ENCODE measurements around the gene RPS23. TPM values are rescaled to one million over a fixed set of nuclear protein-coding genes. Genes with fewer than 3 reads are reported as not detected.

The RPS23 gene
- total and polyA plus RNA-seq, 5 donors from 2014 or later: 2,211 to 3,406 (median 2,715) TPM

DNA sequence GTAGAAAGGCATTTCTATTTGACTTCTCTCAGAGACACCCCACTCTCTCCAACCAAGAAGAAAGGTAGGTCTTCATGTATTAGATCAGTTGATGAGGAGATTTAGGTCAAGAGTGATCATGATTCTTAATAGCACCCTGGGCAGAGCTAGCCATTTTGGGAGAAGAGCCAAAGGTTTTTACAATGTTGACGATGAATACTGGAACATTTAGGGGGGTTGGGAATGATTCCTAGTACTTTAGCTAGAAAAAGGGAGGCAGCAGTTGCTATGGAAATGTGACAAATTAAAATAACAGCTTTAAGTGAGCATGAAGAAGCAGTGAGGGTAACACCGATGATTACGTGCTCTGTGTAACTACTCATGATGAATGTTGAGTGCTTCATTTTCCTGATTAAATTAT, 9.5 kb upstream of the RPS23 start:
- no peak overlapping the region for H3K4me3 ChIP-seq (ENCODE audit: low read depth, low read length)
- H3K4me1 ChIP-seq (ENCODE audit: control insufficient read depth, insufficient read depth, low read length, poor library complexity, severe bottlenecking): no peaks in the 10 kb centered on the region
- no peak overlapping the region for H3K27ac ChIP-seq (ENCODE audit: insufficient read depth, low read length, poor library complexity, severe bottlenecking)
- Mint-ChIP-seq H3K9me3 (no peaks in the 10 kb centered on the region), H3K4me3 (no peak overlapping the region), H3K27me3 (no peaks in the 10 kb centered on the region), H3K27ac (no peak overlapping the region), H3K36me3 (peaks cover 7% of the 10 kb centered on the region), H3K4me1 (peaks cover 0 to 2% (median under 1%) of the 10 kb centered on the region in 4 donors)
- H3K9me3 ChIP-seq (ENCODE audit: control insufficient read depth in 2 of 2, low read length in 2 of 2): no peaks in the 10 kb centered on the region
- ATAC-seq (ENCODE audit: low read depth in 2 of 2) (no peak), DNase-seq (no peak)
- no peaks in the 10 kb centered on the region for H3K36me3 ChIP-seq (ENCODE audit: control insufficient read depth, insufficient read depth, low read length)
- H3K27me3 ChIP-seq (ENCODE audit: control insufficient read depth, insufficient read depth, low read length): no peaks in the 10 kb centered on the region

DNA sequence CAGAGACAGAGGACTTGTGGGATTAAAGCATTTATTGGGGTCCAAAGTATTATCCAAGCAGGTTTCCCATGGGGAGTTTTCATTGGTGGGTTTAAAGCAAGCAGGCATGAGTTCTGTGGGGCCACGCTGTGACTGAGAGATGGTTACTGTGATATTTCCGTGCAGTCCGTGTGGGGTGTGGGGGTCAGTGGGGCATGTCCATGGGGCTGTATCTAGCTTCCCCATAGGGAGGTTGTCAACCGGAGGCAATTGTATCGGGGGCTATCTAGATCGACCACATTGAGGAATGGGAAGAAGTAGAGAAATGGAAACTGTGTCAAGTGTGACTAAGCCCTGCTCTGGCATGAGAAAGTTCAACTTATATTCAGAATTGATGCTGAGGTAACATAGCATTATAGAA, 7.1 kb upstream of the RPS23 start:
- Mint-ChIP-seq H3K4me3 (no peak overlapping the region), H3K4me1 (peaks cover 0 to 10% (median 3%) of the 10 kb centered on the region in 4 donors), H3K9me3 (no peaks in the 10 kb centered on the region), H3K27me3 (no peaks in the 10 kb centered on the region), H3K36me3 (peaks cover 7% of the 10 kb centered on the region), H3K27ac (no peak overlapping the region)
- Histone ChIP-seq H3K4me1 (ENCODE audit: control insufficient read depth, insufficient read depth, low read length, poor library complexity, severe bottlenecking) (no peaks in the 10 kb centered on the region), H3K27me3 (ENCODE audit: control insufficient read depth, insufficient read depth, low read length) (no peaks in the 10 kb centered on the region), H3K4me3 (ENCODE audit: low read depth, low read length) (no peak overlapping the region), H3K36me3 (ENCODE audit: control insufficient read depth, insufficient read depth, low read length) (no peaks in the 10 kb centered on the region), H3K27ac (ENCODE audit: insufficient read depth, low read length, poor library complexity, severe bottlenecking) (no peak overlapping the region), H3K9me3 (ENCODE audit: control insufficient read depth in 2 of 2, low read length in 2 of 2) (no peaks in the 10 kb centered on the region)
- DNase-seq (no peak), ATAC-seq (ENCODE audit: low read depth in 2 of 2) (no peak)

DNA sequence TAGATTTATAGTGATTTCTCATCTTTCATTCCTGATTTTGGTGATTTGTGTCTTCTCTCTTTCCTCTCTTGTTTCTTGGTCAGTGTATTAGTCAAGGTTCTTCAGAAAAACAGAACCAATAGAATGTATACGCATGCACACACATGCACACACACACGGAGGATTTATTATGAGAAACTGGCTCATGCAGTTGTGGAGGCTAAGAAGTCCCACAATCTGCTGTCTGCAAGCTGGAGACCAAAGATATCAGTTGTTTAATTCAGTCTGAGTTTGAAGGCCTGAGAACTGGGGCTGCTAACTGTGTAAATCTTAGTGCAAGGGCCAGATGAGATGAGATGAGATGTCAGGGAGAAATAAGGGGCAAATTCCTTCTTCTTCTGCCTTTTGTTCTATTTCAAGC, 5.7 kb upstream of the RPS23 start:
- no peak overlapping the region for H3K4me3 ChIP-seq (ENCODE audit: low read depth, low read length)
- no peaks in the 10 kb centered on the region for H3K27me3 Mint-ChIP-seq
- H3K27ac ChIP-seq (ENCODE audit: insufficient read depth, low read length, poor library complexity, severe bottlenecking): no peak overlapping the region
- peaks cover 0 to 16% (median 5%) of the 10 kb centered on the region in 4 donors for H3K4me1 Mint-ChIP-seq
- H3K4me1 ChIP-seq (ENCODE audit: control insufficient read depth, insufficient read depth, low read length, poor library complexity, severe bottlenecking): peaks cover 5% of the 10 kb centered on the region
- H3K36me3 ChIP-seq (ENCODE audit: control insufficient read depth, insufficient read depth, low read length): no peaks in the 10 kb centered on the region
- no peak for ATAC-seq (ENCODE audit: low read depth in 2 of 2)
- peaks cover 7% of the 10 kb centered on the region for H3K36me3 Mint-ChIP-seq
- H3K9me3 ChIP-seq (ENCODE audit: control insufficient read depth in 2 of 2, low read length in 2 of 2): no peaks in the 10 kb centered on the region
- no peak overlapping the region for H3K4me3 Mint-ChIP-seq
- no peaks in the 10 kb centered on the region for H3K27me3 ChIP-seq (ENCODE audit: control insufficient read depth, insufficient read depth, low read length)
- H3K27ac Mint-ChIP-seq: no peak overlapping the region
- no peak for DNase-seq
- no peaks in the 10 kb centered on the region for H3K9me3 Mint-ChIP-seq

DNA sequence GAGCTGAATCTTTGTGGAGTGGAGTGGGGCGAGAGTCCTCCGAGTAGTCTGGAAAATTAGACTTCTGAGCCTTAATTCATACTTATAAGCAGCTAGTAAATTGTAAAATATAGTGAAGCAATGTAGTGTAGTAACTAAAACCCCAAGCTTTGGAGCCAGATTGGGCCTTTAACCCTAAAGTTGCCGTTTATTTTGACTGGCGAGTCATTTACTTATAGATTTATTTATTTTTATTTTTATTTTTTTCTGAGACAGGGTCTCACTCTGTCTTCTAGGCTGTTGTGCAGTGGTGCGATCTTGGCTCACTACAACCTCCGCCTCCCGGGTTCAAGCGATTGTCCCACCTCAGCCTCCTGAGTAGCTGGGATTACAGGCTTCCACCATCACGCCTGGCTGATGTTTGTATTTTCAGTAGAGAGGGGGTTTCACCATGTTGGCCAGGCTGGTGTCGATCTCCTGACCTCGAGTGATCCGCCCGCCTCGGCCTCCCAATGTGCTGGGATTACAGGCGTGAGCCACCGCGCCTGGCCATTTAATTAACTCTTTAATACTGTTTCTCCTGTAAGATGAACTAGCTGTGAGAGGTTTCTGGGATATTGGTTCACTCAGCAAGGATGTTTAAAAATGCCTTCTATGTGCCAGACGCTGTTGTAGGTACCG, 687 bp upstream of the RPS23 start:
- H3K9me3 Mint-ChIP-seq: no peaks in the 10 kb centered on the region
- H3K36me3 ChIP-seq (ENCODE audit: control insufficient read depth, insufficient read depth, low read length): peaks cover 21% of the 10 kb centered on the region
- DNase-seq (no peak), ATAC-seq (ENCODE audit: low read depth in 2 of 2) (no peak)
- H3K4me3 Mint-ChIP-seq: peak overlapping the region; percentile 91 to 100 (median 94)
- H3K4me1 ChIP-seq (ENCODE audit: control insufficient read depth, insufficient read depth, low read length, poor library complexity, severe bottlenecking): peaks cover 30% of the 10 kb centered on the region
- peak overlapping the region; percentile 92 for H3K4me3 ChIP-seq (ENCODE audit: low read depth, low read length)
- H3K27me3 Mint-ChIP-seq: no peaks in the 10 kb centered on the region
- no peaks in the 10 kb centered on the region for H3K9me3 ChIP-seq (ENCODE audit: control insufficient read depth in 2 of 2, low read length in 2 of 2)
- no peaks in the 10 kb centered on the region for H3K27me3 ChIP-seq (ENCODE audit: control insufficient read depth, insufficient read depth, low read length)
- peak overlapping the region; percentile 74 for H3K27ac ChIP-seq (ENCODE audit: insufficient read depth, low read length, poor library complexity, severe bottlenecking)
- peaks cover 14 to 45% (median 25%) of the 10 kb centered on the region in 4 donors for H3K4me1 Mint-ChIP-seq
- H3K27ac Mint-ChIP-seq: peak overlapping the region; percentile 97 to 100 (median 98)
- peaks cover 18% of the 10 kb centered on the region for H3K36me3 Mint-ChIP-seq

DNA sequence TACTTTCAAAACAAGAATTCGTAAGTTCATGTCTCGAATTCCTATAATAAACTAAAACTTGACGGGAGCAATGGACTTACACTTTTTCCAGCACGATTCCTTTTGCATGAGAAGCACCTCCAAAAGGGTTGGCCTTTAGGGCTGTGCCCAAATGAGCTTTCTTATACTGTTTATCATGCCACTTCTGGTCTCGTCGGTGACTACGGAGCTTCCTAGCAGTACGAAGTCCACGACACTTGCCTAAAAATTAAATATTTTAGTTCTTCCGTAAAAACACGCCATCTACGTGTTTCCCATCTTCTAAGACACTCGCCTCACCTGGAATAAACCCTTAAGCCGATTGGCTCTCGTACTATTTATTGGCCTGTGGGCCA, 554 bp downstream of the RPS23 start:
- Mint-ChIP-seq H3K36me3 (peaks cover 22% of the 10 kb centered on the region), H3K27ac (peak overlapping the region; percentile 97 to 100 (median 98)), H3K4me3 (peak overlapping the region; percentile 91 to 100 (median 94)), H3K9me3 (no peaks in the 10 kb centered on the region), H3K27me3 (no peaks in the 10 kb centered on the region), H3K4me1 (peaks cover 14 to 45% (median 26%) of the 10 kb centered on the region in 4 donors)
- Histone ChIP-seq H3K4me3 (ENCODE audit: low read depth, low read length) (peak overlapping the region; percentile 95), H3K9me3 (ENCODE audit: control insufficient read depth in 2 of 2, low read length in 2 of 2) (no peaks in the 10 kb centered on the region), H3K27ac (ENCODE audit: insufficient read depth, low read length, poor library complexity, severe bottlenecking) (peak overlapping the region; percentile 74), H3K4me1 (ENCODE audit: control insufficient read depth, insufficient read depth, low read length, poor library complexity, severe bottlenecking) (peaks cover 30% of the 10 kb centered on the region), H3K36me3 (ENCODE audit: control insufficient read depth, insufficient read depth, low read length) (peaks cover 28% of the 10 kb centered on the region), H3K27me3 (ENCODE audit: control insufficient read depth, insufficient read depth, low read length) (no peaks in the 10 kb centered on the region)
- DNase-seq (no peak), ATAC-seq (ENCODE audit: low read depth in 2 of 2) (no peak)

DNA sequence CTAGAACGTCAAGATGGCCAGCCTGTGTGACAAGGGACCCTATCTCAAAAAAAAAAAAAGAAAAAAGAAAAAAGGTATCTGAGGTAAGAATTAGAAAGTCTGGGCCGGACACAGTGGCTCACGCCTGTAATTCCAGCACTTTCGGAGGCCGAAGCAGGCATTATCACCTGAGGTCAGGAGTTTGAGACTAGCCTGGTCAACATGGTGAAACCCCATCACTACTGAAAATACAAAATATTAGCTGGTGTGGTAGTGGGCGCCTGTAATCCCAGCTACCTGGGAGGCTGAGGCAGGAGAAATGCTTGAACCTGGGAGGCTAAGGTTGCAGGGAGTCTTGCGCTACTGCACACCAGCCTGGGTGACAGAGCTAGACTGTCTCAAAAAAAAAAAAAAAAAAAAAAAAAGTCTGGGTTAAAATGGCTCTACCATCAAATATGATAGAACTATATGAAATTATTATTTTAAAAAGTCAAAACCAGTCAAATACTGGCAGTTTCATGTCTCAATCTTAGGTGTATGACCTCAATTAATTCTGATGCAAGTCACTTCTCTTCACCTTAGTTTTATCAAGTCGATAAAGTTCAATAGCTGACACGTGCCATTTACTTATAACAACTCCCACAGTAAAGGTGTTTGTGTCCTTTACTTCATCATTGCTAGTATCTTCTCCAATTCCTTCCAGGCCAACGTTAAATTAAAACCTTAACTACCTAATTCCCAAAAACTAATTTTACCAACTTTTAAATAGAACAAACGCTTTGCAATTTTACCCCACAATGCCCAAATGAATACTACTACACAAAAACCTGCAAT, 1.1 kb downstream of the RPS23 start:
- Histone ChIP-seq H3K4me1 (ENCODE audit: control insufficient read depth, insufficient read depth, low read length, poor library complexity, severe bottlenecking) (peaks cover 30% of the 10 kb centered on the region), H3K27ac (ENCODE audit: insufficient read depth, low read length, poor library complexity, severe bottlenecking) (peak overlapping the region; percentile 74), H3K36me3 (ENCODE audit: control insufficient read depth, insufficient read depth, low read length) (peaks cover 28% of the 10 kb centered on the region), H3K4me3 (ENCODE audit: low read depth, low read length) (peak overlapping the region; percentile 95), H3K27me3 (ENCODE audit: control insufficient read depth, insufficient read depth, low read length) (no peaks in the 10 kb centered on the region), H3K9me3 (ENCODE audit: control insufficient read depth in 2 of 2, low read length in 2 of 2) (no peaks in the 10 kb centered on the region)
- H3K27me3 Mint-ChIP-seq: no peaks in the 10 kb centered on the region
- H3K4me3 Mint-ChIP-seq: peak overlapping the region; percentile 91 to 100 (median 94)
- H3K27ac Mint-ChIP-seq: peak overlapping the region; percentile 97 to 100 (median 98)
- DNase-seq (no peak), ATAC-seq (ENCODE audit: low read depth in 2 of 2) (no peak)
- peaks cover 14 to 48% (median 30%) of the 10 kb centered on the region in 4 donors for H3K4me1 Mint-ChIP-seq
- peaks cover 25% of the 10 kb centered on the region for H3K36me3 Mint-ChIP-seq
- no peaks in the 10 kb centered on the region for H3K9me3 Mint-ChIP-seq

DNA sequence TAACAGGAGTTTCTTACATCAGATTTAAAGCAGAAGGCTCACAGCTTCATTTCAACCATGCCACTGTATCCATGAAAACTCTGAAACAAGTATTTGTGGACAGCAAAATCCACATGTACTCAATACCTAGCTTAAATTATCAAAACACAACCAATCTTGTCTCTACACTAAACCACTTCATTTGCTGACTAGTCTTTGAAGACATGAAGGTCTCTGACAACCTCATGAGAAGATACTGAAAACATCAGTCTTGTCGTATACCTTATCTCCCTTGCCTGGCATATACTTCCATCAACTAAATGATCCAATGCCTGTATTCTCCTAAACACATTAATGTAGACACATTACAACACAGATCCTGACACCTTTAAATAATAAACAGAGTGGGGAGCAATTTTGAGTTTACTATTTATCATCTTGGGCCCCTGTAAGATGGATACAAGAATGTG, 2.9 kb downstream of the RPS23 start:
- peaks cover 14 to 40% (median 29%) of the 10 kb centered on the region in 4 donors for H3K4me1 Mint-ChIP-seq

More for the DNA sequence above, 2.9 kb downstream of the RPS23 start:
- H3K36me3 ChIP-seq (ENCODE audit: control insufficient read depth, insufficient read depth, low read length): peaks cover 28% of the 10 kb centered on the region
- no peak overlapping the region for H3K27ac ChIP-seq (ENCODE audit: insufficient read depth, low read length, poor library complexity, severe bottlenecking)
- no peak overlapping the region for H3K27ac Mint-ChIP-seq
- DNase-seq (no peak), ATAC-seq (ENCODE audit: low read depth in 2 of 2) (no peak)
- H3K4me3 ChIP-seq (ENCODE audit: low read depth, low read length): no peak overlapping the region
- H3K4me1 ChIP-seq (ENCODE audit: control insufficient read depth, insufficient read depth, low read length, poor library complexity, severe bottlenecking): peaks cover 30% of the 10 kb centered on the region
- no peaks in the 10 kb centered on the region for H3K27me3 ChIP-seq (ENCODE audit: control insufficient read depth, insufficient read depth, low read length)
- H3K9me3 Mint-ChIP-seq: no peaks in the 10 kb centered on the region
- no peaks in the 10 kb centered on the region for H3K9me3 ChIP-seq (ENCODE audit: control insufficient read depth in 2 of 2, low read length in 2 of 2)
- H3K27me3 Mint-ChIP-seq: no peaks in the 10 kb centered on the region
- peaks cover 25% of the 10 kb centered on the region for H3K36me3 Mint-ChIP-seq
- peak overlapping the region in 1 of 4 donors; percentile 57 for H3K4me3 Mint-ChIP-seq
